Measurements from ENCODE around the gene FAM111B. TPM values are rescaled to one million over a fixed set of nuclear protein-coding genes. Genes with fewer than 3 reads are reported as not detected.

The FAM111B gene
- total and polyA plus RNA-seq, 2 of the 8 experiments (the other 6 are each of a cell fraction or from before 2014, with no cell fraction given): 4.8 to 38.1 TPM

DNA sequence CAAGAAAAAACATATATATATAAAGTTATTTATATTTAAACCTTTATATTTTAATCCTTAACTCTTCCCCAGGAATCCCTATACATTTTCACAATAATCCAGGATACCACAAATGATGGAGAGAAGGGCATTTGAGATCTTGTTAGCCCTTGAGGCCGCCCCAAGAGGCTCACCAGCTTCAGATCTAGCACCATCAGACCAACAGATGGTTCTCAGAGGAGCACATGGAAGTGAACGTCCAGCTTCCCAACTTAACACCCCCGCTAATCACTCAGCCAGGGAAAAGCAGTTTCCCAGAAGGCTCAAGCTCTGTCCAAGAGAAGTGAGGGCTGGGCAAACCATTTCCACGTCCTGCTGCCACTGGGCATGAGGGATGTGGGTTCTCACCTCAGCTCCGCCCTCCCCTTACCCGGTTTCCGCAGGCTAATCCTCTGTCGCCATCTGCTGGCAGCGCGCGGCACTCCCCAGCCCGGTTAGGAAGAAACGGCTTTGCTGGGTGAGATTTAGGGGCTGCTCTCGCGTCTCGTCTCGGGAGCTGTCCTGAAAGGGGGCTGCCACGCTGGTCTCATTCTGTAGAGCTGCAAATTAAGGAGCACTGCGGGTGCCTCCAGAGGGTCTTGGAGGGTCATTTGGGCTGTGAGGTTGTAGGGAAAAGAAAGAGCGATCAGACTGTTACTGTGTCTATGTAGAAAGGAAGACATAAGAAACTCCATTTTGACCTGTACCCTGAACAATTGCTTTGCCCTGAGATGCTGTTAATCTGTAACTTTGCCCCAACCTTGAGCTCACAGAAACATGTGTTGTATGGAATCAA is 28.8 kb downstream of the FAM111B start:
- Histone ChIP-seq H2BK120ac (replicated peaks; ENCODE audit: low read depth, low read length) (no peak overlapping the region), H3K56ac (replicated peaks; ENCODE audit: insufficient read length, low read depth, low read length) (no peak overlapping the region), H3K79me2 (ENCODE audit: control insufficient read depth in 1 of 2, insufficient read depth in 2 of 2, low read length in 2 of 2) (no peaks in the 10 kb centered on the region), H3K18ac (ENCODE audit: extremely low read depth, low read length) (no peak overlapping the region; the same call in 1 of the 2 replicates), H4K20me1 (replicated peaks in 1 of 2; ENCODE audit: control insufficient read depth in 1 of 2, insufficient read depth in 2 of 2, low read length in 2 of 2) (no peaks in the 10 kb centered on the region), H4K5ac (ENCODE audit: insufficient read length, low read depth, low read length) (no peak overlapping the region), H2BK20ac (ENCODE audit: low read length) (peak overlapping the region; percentile 90; the same call in 1 of the 2 replicates), H3K27ac (ENCODE audit: low read depth, low read length) (no peak overlapping the region; the same call in 1 of the 2 replicates), H3K23me2 (ENCODE audit: low read depth, low read length) (no peaks in the 10 kb centered on the region), H2AFZ (ENCODE audit: low read length) (no peak overlapping the region), H3K79me1 (ENCODE audit: low read depth, low read length) (no peaks in the 10 kb centered on the region), H3K4me3 (ENCODE audit: extremely low read depth in 1 of 4, insufficient read depth in 2 of 4, low read depth in 3 of 4, low read length in 4 of 4) (no peak overlapping the region), H3K4me2 (ENCODE audit: insufficient read depth in 1 of 2, low read depth in 2 of 2, low read length in 2 of 2) (peak overlapping the region in 1 of 2 experiments; percentile 40; a peak in 1 of 4 replicates), H2AK5ac (ENCODE audit: low read depth, low read length) (no peak overlapping the region), H3K9ac (replicated peaks in 1 of 4; ENCODE audit: extremely low read depth in 1 of 4, low read depth in 3 of 4, low read length in 3 of 4) (no peak overlapping the region), H2BK5ac (ENCODE audit: low read depth, low read length) (no peak overlapping the region), H3K23ac (ENCODE audit: insufficient read length) (no peak overlapping the region), H2BK12ac (ENCODE audit: low read depth, low read length) (no peak overlapping the region), H3K27me3 (replicated peaks in 1 of 4; ENCODE audit: control insufficient read depth in 3 of 4, extremely low read depth in 1 of 4, insufficient read depth in 3 of 4, low read length in 3 of 4) (no peaks in the 10 kb centered on the region), H2BK15ac (ENCODE audit: low read length) (no peak overlapping the region), H3K14ac (ENCODE audit: insufficient read length) (no peak overlapping the region), H4K8ac (ENCODE audit: extremely low read depth, insufficient read depth, low read length) (no peak overlapping the region), H3K4ac (replicated peaks; ENCODE audit: insufficient read length, low read depth, low read length) (no peak overlapping the region), H3K36me3 (ENCODE audit: control insufficient read depth in 2 of 4, insufficient read depth in 4 of 4, low read length in 3 of 4) (peaks cover 3 to 40% (median 7%) of the 10 kb centered on the region in 4 experiments; a peak in 5 of 8 replicates), H3K4me1 (replicated peaks in 1 of 4; ENCODE audit: control insufficient read depth in 3 of 4, insufficient read depth in 4 of 4, low read length in 3 of 4) (no peaks in the 10 kb centered on the region), H3K9me3 (ENCODE audit: insufficient read depth in 2 of 2, low read depth in 1 of 2, low read length in 1 of 2) (peaks cover 23 to 26% of the 10 kb centered on the region in 2 experiments), H4K91ac (replicated peaks; ENCODE audit: insufficient read length, low read length) (no peak overlapping the region)
- FAIRE-seq (no peak), DNase-seq (ENCODE audit: low read depth in 1 of 2, low spot score in 2 of 2) (peak; percentile 59 to 99)
- WGBS, 2 experiments (ENCODE audit: extremely low coverage in 1 of 2, insufficient coverage in 1 of 2, insufficient read length in 1 of 2, insufficient replicate concordance in 2 of 2, low coverage in 1 of 2, low lambda C conversion rate in 2 of 2, missing lambda C conversion rate in 1 of 2): 23% methylated on average over 19 of the region's 20 CpGs; no CpG with 5 or more reads in 1 of the 2 experiments
- ChIA-PET POLR2A (ENCODE audit: partially characterized antibody) (interaction anchor here (0.9 to 1.0 kb wide), 2 partner anchors 33 to 172 kb away, joined by 3 to 4 read pairs; no protein-coding TSS in a partner anchor), CTCF (ENCODE audit: partially characterized antibody) (interaction anchor here (0.5 to 2.6 kb wide), 54 partner anchors 8 to 568 kb away, joined by 3 to 20 read pairs (median 4); partner anchors contain the start of gene DTX4)
- no peak for TF ChIP-seq POLR2AphosphoS5 (IDR thresholded peaks at IDR 0.05; ENCODE audit: low read depth, low read length)
- no peak for TF ChIP-seq CHD1 (IDR thresholded peaks at IDR 0.05; ENCODE audit: low read depth, low read length)
- no peak for TF ChIP-seq CEBPB (IDR thresholded peaks at IDR 0.05; ENCODE audit: low read depth, low read length)
- TF ChIP-seq MAX (IDR thresholded peaks at IDR 0.05): peak; percentile 75
- TF ChIP-seq, protein P1, sequence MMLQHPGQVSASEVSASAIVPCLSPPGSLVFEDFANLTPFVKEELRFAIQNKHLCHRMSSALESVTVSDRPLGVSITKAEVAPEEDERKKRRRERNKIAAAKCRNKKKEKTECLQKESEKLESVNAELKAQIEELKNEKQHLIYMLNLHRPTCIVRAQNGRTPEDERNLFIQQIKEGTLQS (IDR thresholded peaks at IDR 0.05; ENCODE audit: insufficient read depth, low read depth, low read length): no peak
- TF ChIP-seq EP300 (IDR thresholded peaks at IDR 0.05; ENCODE audit: borderline replicate concordance in 1 of 2, low read depth in 2 of 2, low read length in 2 of 2): no peak
- TF ChIP-seq EZH2 (IDR thresholded peaks at IDR 0.05; ENCODE audit: low read depth, low read length, severe bottlenecking): no peak
- no peak for TF ChIP-seq ZNF274 (IDR thresholded peaks at IDR 0.05; ENCODE audit: borderline replicate concordance, extremely low read depth, low read length)
- no peak for TF ChIP-seq KDM1A (IDR thresholded peaks at IDR 0.05; ENCODE audit: borderline replicate concordance, low read length)
- TF ChIP-seq EGR1 (IDR thresholded peaks at IDR 0.05; ENCODE audit: borderline replicate concordance, low read depth, low read length): no peak
- no peak for TF ChIP-seq HDAC6 (IDR thresholded peaks at IDR 0.05; ENCODE audit: low read depth, low read length)
